ENCODE results near the gene PSMD9.

The PSMD9 gene

DNA sequence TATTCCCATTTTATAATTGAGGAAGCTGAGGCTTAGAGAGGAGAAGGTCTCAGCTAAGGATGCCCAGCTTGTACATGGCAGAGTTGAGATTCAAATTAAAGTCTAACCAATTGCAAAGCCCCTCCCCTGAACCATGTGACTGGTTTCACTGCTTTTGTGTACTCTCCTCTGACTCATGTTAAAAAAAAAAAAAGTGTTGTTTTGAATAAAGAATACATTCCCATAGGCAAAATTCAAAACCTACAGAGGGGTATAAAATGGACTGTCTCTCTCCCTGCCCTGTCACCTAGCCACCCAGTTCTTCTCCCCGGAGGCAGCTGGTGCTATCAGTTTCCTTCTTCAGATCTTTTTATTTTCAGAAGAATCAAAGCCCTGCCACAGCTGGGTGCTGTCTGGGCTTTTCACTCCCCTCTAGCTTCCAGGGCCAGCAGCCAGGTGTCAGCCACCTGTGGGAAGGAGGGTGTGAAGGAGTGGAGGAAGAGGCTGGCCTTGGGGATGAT lies 5.4 kb downstream of the PSMD9 start:
- TF ChIP-seq CTCF (IDR thresholded peaks at IDR 0.05; ENCODE audit: low read depth, low read length): no peak
- DNase-seq (ENCODE audit: low read depth in 2 of 2): peak; percentile 73
- H3K4me3 ChIP-seq (replicated peaks in 1 of 2; ENCODE audit: low read depth in 2 of 2, low read length in 2 of 2): no peak overlapping the region

GRCh38 chr12:121894633-121895032 lies 6.0 kb downstream of the PSMD9 start:
- DNase-seq (ENCODE audit: low read depth in 2 of 2): peak; percentile 45 to 62
- no peak overlapping the region for H3K4me3 ChIP-seq (replicated peaks in 1 of 2; ENCODE audit: low read depth in 2 of 2, low read length in 2 of 2)
- peak; percentile 27 for TF ChIP-seq CTCF (IDR thresholded peaks at IDR 0.05; ENCODE audit: low read depth, low read length)

DNA sequence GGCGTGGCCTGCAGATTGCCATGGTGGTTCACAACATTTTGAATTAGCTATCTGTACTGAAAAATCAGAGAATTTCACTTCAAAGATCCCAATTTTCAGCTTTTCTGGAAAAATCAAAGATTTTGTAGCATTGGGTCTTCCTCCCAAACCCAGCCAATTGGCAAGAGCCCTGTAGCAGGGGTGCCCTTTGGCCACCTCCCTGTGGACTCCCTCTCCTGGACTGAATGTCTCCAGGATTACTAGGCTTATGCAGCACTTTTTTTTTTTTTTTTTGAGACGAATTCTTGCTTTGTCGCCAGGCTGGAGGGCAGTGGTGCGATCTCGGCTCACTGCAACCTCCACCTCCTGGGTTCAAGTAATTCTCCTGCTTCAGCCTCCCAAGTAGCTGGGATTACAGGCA lies 9.7 kb downstream of the PSMD9 start:
- DNase-seq (ENCODE audit: low read depth in 2 of 2): no peak
- no peak overlapping the region for H3K4me3 ChIP-seq (replicated peaks in 1 of 2; ENCODE audit: low read depth in 2 of 2, low read length in 2 of 2)
- no peak for TF ChIP-seq CTCF (IDR thresholded peaks at IDR 0.05; ENCODE audit: low read depth, low read length)

GRCh38 chr12:121899590-121899989 lies 11.0 kb downstream of the PSMD9 start:
- DNase-seq (ENCODE audit: low read depth in 2 of 2): no peak
- H3K4me3 ChIP-seq (replicated peaks in 1 of 2; ENCODE audit: low read depth in 2 of 2, low read length in 2 of 2): no peak overlapping the region
- TF ChIP-seq CTCF (IDR thresholded peaks at IDR 0.05; ENCODE audit: low read depth, low read length): no peak

GRCh38 chr12:121903202-121903601 lies 14.6 kb downstream of the PSMD9 start:
- DNase-seq (ENCODE audit: low read depth in 2 of 2): no peak
- TF ChIP-seq CTCF (IDR thresholded peaks at IDR 0.05; ENCODE audit: low read depth, low read length): no peak
- no peak overlapping the region for H3K4me3 ChIP-seq (replicated peaks in 1 of 2; ENCODE audit: low read depth in 2 of 2, low read length in 2 of 2)

DNA sequence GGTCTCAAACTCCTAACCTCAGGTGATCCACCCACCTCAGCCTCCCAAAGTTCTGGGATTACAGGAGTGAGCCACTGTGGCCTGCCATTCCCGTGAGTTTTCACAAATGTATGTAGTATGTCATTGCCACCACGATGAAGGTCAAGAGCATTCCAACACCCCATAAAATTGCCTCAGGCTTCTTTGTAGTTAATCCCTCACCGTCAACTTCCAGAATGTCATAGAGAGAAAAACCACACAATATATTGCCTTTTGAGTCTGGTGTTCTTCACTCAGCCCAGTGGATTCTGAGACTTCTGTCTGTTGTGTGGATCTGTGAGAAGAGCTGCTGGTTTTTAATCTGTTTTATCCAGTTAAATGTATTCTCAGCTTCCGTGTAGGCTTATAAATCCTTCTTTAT lies 17.2 kb downstream of the PSMD9 start:
- DNase-seq (ENCODE audit: low read depth in 2 of 2): no peak
- no peak overlapping the region for H3K4me3 ChIP-seq (replicated peaks in 1 of 2; ENCODE audit: low read depth in 2 of 2, low read length in 2 of 2)
- no peak for TF ChIP-seq CTCF (IDR thresholded peaks at IDR 0.05; ENCODE audit: low read depth, low read length)

DNA sequence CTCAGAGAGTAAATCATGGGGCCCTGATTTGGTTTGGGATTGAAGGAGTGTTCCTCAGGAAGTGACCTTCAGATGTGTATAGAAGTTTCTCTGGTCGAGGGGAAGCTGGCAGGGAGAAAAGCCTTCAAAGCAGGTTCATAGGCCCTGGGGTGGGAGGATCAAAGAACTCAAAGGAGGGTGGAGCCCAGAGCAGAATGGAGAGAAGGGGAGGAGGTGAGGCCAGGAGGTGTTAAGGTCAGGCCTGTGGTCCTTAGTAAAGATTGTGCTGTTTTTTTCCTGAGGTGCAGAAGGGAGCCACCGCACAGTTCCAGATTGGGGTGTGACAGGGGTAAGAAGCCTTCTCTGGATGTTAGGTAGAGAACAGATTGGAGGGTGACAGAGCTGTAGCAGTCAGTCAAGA lies 20.1 kb downstream of the PSMD9 start:
- TF ChIP-seq CTCF (IDR thresholded peaks at IDR 0.05; ENCODE audit: low read depth, low read length): no peak
- no peak overlapping the region for H3K4me3 ChIP-seq (replicated peaks in 1 of 2; ENCODE audit: low read depth in 2 of 2, low read length in 2 of 2)
- DNase-seq (ENCODE audit: low read depth in 2 of 2): no peak
